Measurements from ENCODE around the gene ENPP1. TPM values are rescaled to one million over a fixed set of nuclear protein-coding genes. Genes with fewer than 3 reads are reported as not detected.

Gene ENPP1
- total RNA-seq, 4 donors from 2014 or later: 4.1 to 7.6 (median 5.3) TPM

GRCh38 chr6:131861381-131861780 lies 53.6 kb downstream of the ENPP1 start:
- WGBS, 2 donors: 76 to 79% methylated on average over 1 of the region's 1 CpG
- intact Hi-C loops (cut with DNase I; ENCODE audit: low total_unique reads): no loop called here

GRCh38 chr6:131862476-131862875 lies 54.7 kb downstream of the ENPP1 start:
- TF ChIP-seq CTCF (IDR thresholded peaks at IDR 0.05) (no peak), POLR2A (IDR thresholded peaks at IDR 0.05) (no peak)
- intact Hi-C loops (cut with DNase I; ENCODE audit: low total_unique reads): no loop called here
- H3K4me3 ChIP-seq (ENCODE audit: low read depth, poor library complexity, severe bottlenecking): no peak overlapping the region
- WGBS, 2 donors: 87 to 89% methylated on average over 5 of the region's 5 CpGs
- DNase-seq (ENCODE audit: low spot score in 2 of 2): no peak

More at GRCh38 chr6:131861381-131861780, 53.6 kb downstream of the ENPP1 start:
- no peak for DNase-seq (ENCODE audit: low spot score in 2 of 2)
- no peak overlapping the region for H3K4me3 ChIP-seq (ENCODE audit: low read depth, poor library complexity, severe bottlenecking)
- TF ChIP-seq CTCF (IDR thresholded peaks at IDR 0.05) (no peak), POLR2A (IDR thresholded peaks at IDR 0.05) (no peak)

- no peak for DNase-seq (ENCODE audit: low spot score in 2 of 2)
- WGBS, 2 donors: 71 to 76% methylated on average over 1 of the region's 1 CpG
- intact Hi-C loops (cut with DNase I; ENCODE audit: low total_unique reads): no loop called here
- no peak overlapping the region for H3K4me3 ChIP-seq (ENCODE audit: low read depth, poor library complexity, severe bottlenecking)
- TF ChIP-seq POLR2A (IDR thresholded peaks at IDR 0.05): no peak
- no peak for TF ChIP-seq CTCF (IDR thresholded peaks at IDR 0.05)
Measured at GRCh38 chr6:131867744-131868143, 59.9 kb downstream of the ENPP1 start.

GRCh38 chr6:131868836-131869235 lies 61.0 kb downstream of the ENPP1 start:
- no peak overlapping the region for H3K4me3 ChIP-seq (ENCODE audit: low read depth, poor library complexity, severe bottlenecking)
- TF ChIP-seq CTCF (IDR thresholded peaks at IDR 0.05) (no peak), POLR2A (IDR thresholded peaks at IDR 0.05) (no peak)
- WGBS, 2 donors: 91 to 94% methylated on average over 3 of the region's 3 CpGs
- no peak for DNase-seq (ENCODE audit: low spot score in 2 of 2)
- intact Hi-C loops (cut with DNase I; ENCODE audit: low total_unique reads): no loop called here

- DNase-seq (ENCODE audit: low spot score in 2 of 2): no peak
- no peak overlapping the region for H3K4me3 ChIP-seq (ENCODE audit: low read depth, poor library complexity, severe bottlenecking)
- intact Hi-C loops (cut with DNase I; ENCODE audit: low total_unique reads): no loop called here
- WGBS, 2 donors: 79 to 82% methylated on average over 1 of the region's 1 CpG
- TF ChIP-seq CTCF (IDR thresholded peaks at IDR 0.05) (no peak), POLR2A (IDR thresholded peaks at IDR 0.05) (no peak)
Measured at GRCh38 chr6:131875647-131876046, 67.8 kb downstream of the ENPP1 start.

GRCh38 chr6:131876545-131876944 lies 68.7 kb downstream of the ENPP1 start:
- intact Hi-C loops (cut with DNase I; ENCODE audit: low total_unique reads): no loop called here
- no peak overlapping the region for H3K4me3 ChIP-seq (ENCODE audit: low read depth, poor library complexity, severe bottlenecking)
- no peak for DNase-seq (ENCODE audit: low spot score in 2 of 2)
- no peak for TF ChIP-seq CTCF (IDR thresholded peaks at IDR 0.05)
- TF ChIP-seq POLR2A (IDR thresholded peaks at IDR 0.05): no peak

All from lower leg skin (tissue), 4 donors.